BLaER1 treated with 17β-estradiol and CSF1 and Interleukin-3, amounts not matched to agents 10 nM and 100 nM (cell line): ENCODE data around the gene HLA-G.

Experiments used
- H3K27ac ChIP-seq, 11 experiments: shearing (Covaris generic); formaldehyde crosslinking; 2 replicates each; pipeline ENCODE4 v1.8.1; 2022
- H3K27me3 ChIP-seq, 11 experiments: shearing (Covaris generic); formaldehyde crosslinking; 2 replicates each; pipeline ENCODE4 v1.8.1; 2022
- H3K36me3 ChIP-seq, 11 experiments: shearing (Covaris generic); formaldehyde crosslinking; 2 replicates each; pipeline ENCODE4 v1.8.1; 2022
- H3K4me1 ChIP-seq, 10 experiments: shearing (Covaris generic); formaldehyde crosslinking; 2 replicates each; pipeline ENCODE4 v1.8.1; 2022
- H3K4me2 ChIP-seq, 11 experiments: shearing (Covaris generic); formaldehyde crosslinking; 2 replicates each; pipeline ENCODE4 v1.8.1; 2022
- H3K4me3 ChIP-seq, 10 experiments: shearing (Covaris generic); formaldehyde crosslinking; 2 replicates each; pipeline ENCODE4 v1.8.1; 2022
- H3K9ac ChIP-seq, 11 experiments: shearing (Covaris generic); formaldehyde crosslinking; 2 replicates each; pipeline ENCODE4 v1.8.1; 2022
- H3K9me3 ChIP-seq, 11 experiments: shearing (Covaris generic); formaldehyde crosslinking; replicated peaks in 1 of 11; 2 replicates each; pipeline ENCODE4 v1.8.1; 2022
- H4K20me1 ChIP-seq, 11 experiments: shearing (Covaris generic); formaldehyde crosslinking; 2 replicates each; pipeline ENCODE4 v1.8.1; 2022
- Cebpa-rat ChIP-seq, 11 experiments: shearing (Covaris generic); IDR thresholded peaks; 2 replicates each; pipeline ENCODE4 v1.8.1; 2022

Gene HLA-G

GRCh38 chr6:29813809-29814208, 13.8 kb upstream of the HLA-G start:
- Histone ChIP-seq H4K20me1 (no peaks in the 10 kb centered on the region), H3K36me3 (no peaks in the 10 kb centered on the region), H3K4me3 (no peak overlapping the region), H3K27ac (no peak overlapping the region), H3K4me1 (peaks cover 0 to 7% (median 0%) of the 10 kb centered on the region in 10 experiments; a peak in 1 of 20 replicates), H3K9ac (no peak overlapping the region), H3K27me3 (no peaks in the 10 kb centered on the region), H3K4me2 (no peak overlapping the region), H3K9me3 (no peaks in the 10 kb centered on the region)
- no peak for TF ChIP-seq Cebpa-rat (IDR thresholded peaks at IDR 0.05)

- no peaks in the 10 kb centered on the region for H3K9me3 ChIP-seq
- no peaks in the 10 kb centered on the region for H3K36me3 ChIP-seq
- no peak overlapping the region for H3K4me3 ChIP-seq
- no peak overlapping the region for H3K9ac ChIP-seq
- no peak overlapping the region for H3K27ac ChIP-seq
- TF ChIP-seq Cebpa-rat (IDR thresholded peaks at IDR 0.05): no peak
- H3K4me1 ChIP-seq: peaks cover 0 to 7% (median 0%) of the 10 kb centered on the region in 10 experiments; a peak in 1 of 20 replicates
- no peak overlapping the region for H3K4me2 ChIP-seq
- H4K20me1 ChIP-seq: no peaks in the 10 kb centered on the region
- H3K27me3 ChIP-seq: no peaks in the 10 kb centered on the region
These were observed 13.1 kb upstream of the HLA-G start for GRCh38 chr6:29814379-29815117.

DNA sequence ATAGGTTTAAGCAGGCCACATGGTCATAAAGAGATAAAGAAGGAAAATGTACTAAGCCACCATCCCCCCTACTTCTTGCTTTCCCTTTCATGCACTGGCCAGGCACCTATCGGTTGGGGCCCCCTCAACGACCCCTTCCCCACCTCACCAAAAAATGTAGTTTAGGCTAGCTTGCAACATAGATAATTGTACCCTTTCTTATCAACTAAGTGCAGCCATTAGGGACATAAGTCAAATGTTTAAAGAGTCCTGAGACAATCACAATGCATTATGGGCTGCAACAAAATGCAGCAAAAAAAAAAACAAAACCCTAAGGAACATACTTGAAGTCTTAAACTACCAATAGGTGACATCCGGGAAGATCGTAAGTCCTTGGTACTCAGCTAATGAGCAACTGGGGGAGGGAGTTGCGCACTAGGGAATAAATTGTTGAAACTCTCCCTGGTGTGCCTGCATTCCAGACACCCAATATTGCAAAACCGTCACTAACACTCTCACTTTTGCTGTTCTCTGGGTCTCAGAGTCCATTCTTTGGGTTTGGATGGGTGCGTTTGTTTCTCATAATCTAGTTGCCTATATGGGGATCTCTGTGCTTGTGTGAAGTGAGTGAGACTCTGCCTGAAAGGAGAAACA, 12.4 kb upstream of the HLA-G start:
- Histone ChIP-seq H3K9ac (no peak overlapping the region), H3K27ac (no peak overlapping the region)
- no peak for TF ChIP-seq Cebpa-rat (IDR thresholded peaks at IDR 0.05)

GRCh38 chr6:29816030-29816429, 11.6 kb upstream of the HLA-G start:
- no peak overlapping the region for H3K9ac ChIP-seq
- H3K4me2 ChIP-seq: no peak overlapping the region
- no peak overlapping the region for H3K27ac ChIP-seq
- TF ChIP-seq Cebpa-rat (IDR thresholded peaks at IDR 0.05): no peak
- H3K4me3 ChIP-seq: no peak overlapping the region
- H3K27me3 ChIP-seq: no peaks in the 10 kb centered on the region
- H4K20me1 ChIP-seq: no peaks in the 10 kb centered on the region
- H3K4me1 ChIP-seq: peaks cover 0 to 7% (median 0%) of the 10 kb centered on the region in 10 experiments; a peak in 1 of 20 replicates
- no peaks in the 10 kb centered on the region for H3K9me3 ChIP-seq
- H3K36me3 ChIP-seq: no peaks in the 10 kb centered on the region

More for the DNA sequence above, 12.4 kb upstream of the HLA-G start:
- no peaks in the 10 kb centered on the region for H3K27me3 ChIP-seq
- peaks cover 0 to 7% (median 0%) of the 10 kb centered on the region in 10 experiments; a peak in 1 of 20 replicates for H3K4me1 ChIP-seq
- no peaks in the 10 kb centered on the region for H3K36me3 ChIP-seq
- no peaks in the 10 kb centered on the region for H4K20me1 ChIP-seq
- H3K4me3 ChIP-seq: no peak overlapping the region
- H3K4me2 ChIP-seq: no peak overlapping the region
- no peaks in the 10 kb centered on the region for H3K9me3 ChIP-seq

- Histone ChIP-seq H3K4me1 (no peaks in the 10 kb centered on the region), H3K9ac (no peak overlapping the region), H4K20me1 (no peaks in the 10 kb centered on the region), H3K36me3 (no peaks in the 10 kb centered on the region), H3K4me3 (no peak overlapping the region), H3K4me2 (no peak overlapping the region), H3K9me3 (no peaks in the 10 kb centered on the region; a peak in 1 of 22 replicates), H3K27me3 (no peaks in the 10 kb centered on the region), H3K27ac (no peak overlapping the region)
- TF ChIP-seq Cebpa-rat (IDR thresholded peaks at IDR 0.05): no peak
These were observed 8.7 kb upstream of the HLA-G start for GRCh38 chr6:29818892-29819291.

GRCh38 chr6:29824144-29824543, 3.5 kb upstream of the HLA-G start:
- H3K4me3 ChIP-seq: no peak overlapping the region
- no peaks in the 10 kb centered on the region for H3K4me1 ChIP-seq
- H3K27ac ChIP-seq: no peak overlapping the region
- peaks cover 0 to 4% (median 0%) of the 10 kb centered on the region in 11 experiments; a peak in 2 of 22 replicates for H3K9me3 ChIP-seq
- no peak for TF ChIP-seq Cebpa-rat (IDR thresholded peaks at IDR 0.05)
- H3K4me2 ChIP-seq: no peak overlapping the region
- peaks cover 0 to 16% (median 13%) of the 10 kb centered on the region in 11 experiments; a peak in 11 of 22 replicates for H3K27me3 ChIP-seq
- no peaks in the 10 kb centered on the region for H3K36me3 ChIP-seq
- no peak overlapping the region for H3K9ac ChIP-seq
- no peaks in the 10 kb centered on the region; a peak in 1 of 22 replicates for H4K20me1 ChIP-seq

DNA sequence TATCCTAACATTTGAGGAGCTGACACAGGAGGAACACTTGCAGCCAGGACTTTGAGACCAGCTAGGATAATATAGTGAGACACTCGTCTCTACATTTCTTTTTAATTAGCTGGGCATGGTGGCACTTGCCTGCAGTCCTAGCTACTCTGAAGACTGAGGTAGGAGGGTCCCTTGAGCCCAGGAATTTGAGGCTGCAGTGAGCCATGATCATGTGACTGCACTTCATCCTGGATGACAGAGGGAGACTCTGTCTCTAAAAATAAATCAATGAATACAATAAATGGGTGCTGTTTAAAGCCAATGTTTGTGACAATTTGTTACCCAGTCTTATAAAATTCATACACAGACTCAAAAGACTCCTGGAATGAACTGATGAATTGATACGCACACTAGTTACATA, 1.8 kb upstream of the HLA-G start:
- H3K36me3 ChIP-seq: no peaks in the 10 kb centered on the region
- H3K4me3 ChIP-seq: no peak overlapping the region
- no peak for TF ChIP-seq Cebpa-rat (IDR thresholded peaks at IDR 0.05)
- H4K20me1 ChIP-seq: no peaks in the 10 kb centered on the region; a peak in 1 of 22 replicates
- no peak overlapping the region for H3K4me2 ChIP-seq
- peaks cover 0 to 16% (median 13%) of the 10 kb centered on the region in 11 experiments; a peak in 11 of 22 replicates for H3K27me3 ChIP-seq
- no peak overlapping the region for H3K27ac ChIP-seq
- H3K9ac ChIP-seq: no peak overlapping the region
- H3K4me1 ChIP-seq: no peaks in the 10 kb centered on the region
- peaks cover 0 to 4% (median 0%) of the 10 kb centered on the region in 11 experiments; a peak in 2 of 22 replicates for H3K9me3 ChIP-seq

DNA sequence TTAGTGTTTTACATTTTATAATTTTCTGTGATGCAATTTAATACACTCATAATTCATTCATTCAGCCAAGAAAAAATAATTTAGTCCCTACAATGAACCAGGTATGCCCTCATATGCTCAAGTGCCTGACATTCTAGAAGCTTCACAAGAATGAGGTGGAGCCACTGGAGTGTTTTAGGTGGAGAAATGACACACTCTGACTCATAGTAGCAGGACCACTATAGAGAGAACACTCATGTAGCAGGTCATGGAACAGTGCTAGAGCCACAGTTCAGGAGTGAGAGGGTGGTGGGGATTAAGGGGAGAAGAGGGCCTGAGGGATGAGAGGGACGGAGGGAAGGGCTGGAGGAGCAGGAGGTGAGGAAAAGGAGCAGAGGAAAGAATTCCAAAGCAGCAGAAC, 1.4 kb upstream of the HLA-G start:
- Histone ChIP-seq H3K4me1 (no peaks in the 10 kb centered on the region), H3K4me3 (no peak overlapping the region), H3K9ac (no peak overlapping the region), H3K9me3 (peaks cover 0 to 4% (median 0%) of the 10 kb centered on the region in 11 experiments; a peak in 2 of 22 replicates), H3K36me3 (no peaks in the 10 kb centered on the region), H4K20me1 (no peaks in the 10 kb centered on the region; a peak in 1 of 22 replicates), H3K4me2 (no peak overlapping the region), H3K27me3 (peaks cover 0 to 16% (median 13%) of the 10 kb centered on the region in 11 experiments; a peak in 11 of 22 replicates), H3K27ac (no peak overlapping the region)
- no peak for TF ChIP-seq Cebpa-rat (IDR thresholded peaks at IDR 0.05)

- Histone ChIP-seq H4K20me1 (no peaks in the 10 kb centered on the region; a peak in 1 of 22 replicates), H3K4me2 (peak overlapping the region in 4 of 11 experiments; percentile 32 to 45 (median 40); a peak in 2 of 22 replicates), H3K27ac (no peak overlapping the region), H3K4me1 (no peaks in the 10 kb centered on the region), H3K27me3 (peaks cover 0 to 16% (median 13%) of the 10 kb centered on the region in 11 experiments; a peak in 11 of 22 replicates), H3K36me3 (no peaks in the 10 kb centered on the region), H3K4me3 (peak overlapping the region in 9 of 10 experiments; percentile 41 to 64 (median 49); a peak in 14 of 20 replicates), H3K9me3 (peaks cover 0 to 4% (median 0%) of the 10 kb centered on the region in 11 experiments; a peak in 1 of 22 replicates), H3K9ac (peak overlapping the region in 2 of 11 experiments; percentile 46 to 58; a peak in 3 of 22 replicates)
- no peak for TF ChIP-seq Cebpa-rat (IDR thresholded peaks at IDR 0.05)
These were observed 809 bp downstream of the HLA-G start for GRCh38 chr6:29828471-29828797.
